HFFc6 (cell line): ENCODE data around the gene ATRN. TPM values are rescaled to one million over a fixed set of nuclear protein-coding genes. Genes with fewer than 3 reads are reported as not detected.
"Not testable (repeated sequence)": the region's sequence is repeated elsewhere in the genome, so short reads cannot be mapped to it uniquely, and the experiment has no call there.

Experiments used
- DNase-seq: peaks from one replicate; pipeline ENCODE4 v3.0.0-alpha.2; 2018
- H3K27ac Mint-ChIP-seq: 2 replicates; pipeline ENCODE4 v1.8.0; 2020; ENCODE audit warnings: mild to moderate bottlenecking, mixed read lengths
- H3K27me3 Mint-ChIP-seq: 2 replicates; pipeline ENCODE4 v1.8.0; 2021; ENCODE audit warnings: mild to moderate bottlenecking, moderate library complexity, mixed read lengths; ENCODE audit not compliant: insufficient read depth
- H3K36me3 Mint-ChIP-seq: 2 replicates; pipeline ENCODE4 v1.8.0; 2021; ENCODE audit warnings: low read depth, mixed read lengths
- H3K4me1 Mint-ChIP-seq: 2 replicates; pipeline ENCODE4 v1.8.0; 2020; ENCODE audit warnings: low read depth, mixed read lengths
- H3K4me3 Mint-ChIP-seq: 2 replicates; pipeline ENCODE4 v1.8.0; 2020; ENCODE audit warnings: mild to moderate bottlenecking, moderate library complexity, mixed read lengths
- H3K9me3 Mint-ChIP-seq: 2 replicates; pipeline ENCODE4 v1.8.0; 2020; ENCODE audit warnings: mild to moderate bottlenecking, mixed read lengths
- long read RNA-seq: library from polyadenylated mRNA; unstranded; transcript quantifications from one replicate; pipeline ENCODE4 v2.0.0, GENCODE V29; 2019
- total RNA-seq, 6 experiments: library from RNA; stranded (reverse); fragmentation: NEBNext Ultra II Directional; extraction: Animal tissue kit (Norgen Biotek cat#: 25700); gene quantifications; 2 replicates in 1 of 6; 3 replicates in 5 of 6; pipeline ENCODE4 v1.2.3, GENCODE V29; 2021
- TF ChIP-seq, protein P1 (sequence below): fragments of 200-600 bp; sonication (generic); IDR thresholded peaks from 2 replicates; pipeline ENCODE4 v1.5.0; 2021; ENCODE audit warnings: antibody characterized with exemption, mild to moderate bottlenecking

Gene ATRN
- 10 to 100 TPM; 27.5 to 33.0 (median 29.6) TPM for total RNA-seq
- long read RNA-seq, partial matches to known transcripts = 3 of 10 reads
- long read RNA-seq, other reads (novel, unspliced or antisense) = 7 of 10 reads

DNA sequence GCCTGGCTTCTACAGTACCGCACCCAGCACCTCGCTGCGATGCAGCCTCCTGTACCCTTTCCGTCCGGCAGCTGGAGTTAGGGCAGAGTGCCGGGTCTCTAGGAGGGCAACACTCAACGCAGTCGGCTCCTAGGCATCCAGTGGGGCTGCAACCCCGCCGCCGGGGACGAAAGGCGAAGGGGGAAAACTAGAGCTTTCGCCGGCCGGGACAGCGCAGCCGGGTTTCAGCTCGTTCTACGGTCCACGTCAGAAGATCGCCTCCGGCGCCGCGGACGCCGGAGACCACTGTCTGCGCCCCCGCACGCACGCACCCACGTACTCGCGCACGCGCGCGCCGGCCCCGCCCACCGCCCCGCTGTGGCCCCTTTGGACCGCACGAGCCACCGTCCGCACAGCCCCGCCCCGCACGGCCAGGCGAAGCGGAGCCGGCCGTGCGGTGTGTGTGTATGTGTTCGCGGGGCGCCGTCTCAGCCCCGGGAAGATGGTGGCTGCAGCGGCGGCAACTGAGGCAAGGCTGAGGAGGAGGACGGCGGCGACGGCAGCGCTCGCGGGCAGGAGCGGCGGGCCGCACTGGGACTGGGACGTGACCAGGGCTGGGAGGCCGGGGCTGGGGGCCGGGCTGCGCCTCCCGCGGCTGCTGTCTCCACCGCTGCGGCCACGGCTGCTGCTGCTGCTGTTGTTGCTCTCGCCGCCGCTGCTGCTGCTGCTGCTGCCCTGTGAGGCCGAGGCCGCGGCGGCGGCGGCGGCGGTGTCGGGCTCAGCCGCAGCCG lies at the start of gene ATRN:
Gene ATRN, plus strand, starts transcription at position 392 of the 770 bp plus-strand sequence. Its CDS starts 90 bp downstream, at position 482.
- H3K36me3 Mint-ChIP-seq = no peaks in the 10 kb centered on the region
- peak within 1 kb of the TSS; percentile 91 for H3K4me3 Mint-ChIP-seq
- H3K27me3 Mint-ChIP-seq = peaks cover 5% of the 10 kb centered on the region
- TF ChIP-seq, protein P1, sequence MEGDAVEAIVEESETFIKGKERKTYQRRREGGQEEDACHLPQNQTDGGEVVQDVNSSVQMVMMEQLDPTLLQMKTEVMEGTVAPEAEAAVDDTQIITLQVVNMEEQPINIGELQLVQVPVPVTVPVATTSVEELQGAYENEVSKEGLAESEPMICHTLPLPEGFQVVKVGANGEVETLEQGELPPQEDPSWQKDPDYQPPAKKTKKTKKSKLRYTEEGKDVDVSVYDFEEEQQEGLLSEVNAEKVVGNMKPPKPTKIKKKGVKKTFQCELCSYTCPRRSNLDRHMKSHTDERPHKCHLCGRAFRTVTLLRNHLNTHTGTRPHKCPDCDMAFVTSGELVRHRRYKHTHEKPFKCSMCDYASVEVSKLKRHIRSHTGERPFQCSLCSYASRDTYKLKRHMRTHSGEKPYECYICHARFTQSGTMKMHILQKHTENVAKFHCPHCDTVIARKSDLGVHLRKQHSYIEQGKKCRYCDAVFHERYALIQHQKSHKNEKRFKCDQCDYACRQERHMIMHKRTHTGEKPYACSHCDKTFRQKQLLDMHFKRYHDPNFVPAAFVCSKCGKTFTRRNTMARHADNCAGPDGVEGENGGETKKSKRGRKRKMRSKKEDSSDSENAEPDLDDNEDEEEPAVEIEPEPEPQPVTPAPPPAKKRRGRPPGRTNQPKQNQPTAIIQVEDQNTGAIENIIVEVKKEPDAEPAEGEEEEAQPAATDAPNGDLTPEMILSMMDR = no peak
- peaks cover 26% of the 10 kb centered on the region for H3K4me1 Mint-ChIP-seq
- peak; percentile 83 for DNase-seq
- peak within 1 kb of the TSS; percentile 74 for H3K27ac Mint-ChIP-seq
- H3K9me3 Mint-ChIP-seq = no peaks in the 10 kb centered on the region

DNA sequence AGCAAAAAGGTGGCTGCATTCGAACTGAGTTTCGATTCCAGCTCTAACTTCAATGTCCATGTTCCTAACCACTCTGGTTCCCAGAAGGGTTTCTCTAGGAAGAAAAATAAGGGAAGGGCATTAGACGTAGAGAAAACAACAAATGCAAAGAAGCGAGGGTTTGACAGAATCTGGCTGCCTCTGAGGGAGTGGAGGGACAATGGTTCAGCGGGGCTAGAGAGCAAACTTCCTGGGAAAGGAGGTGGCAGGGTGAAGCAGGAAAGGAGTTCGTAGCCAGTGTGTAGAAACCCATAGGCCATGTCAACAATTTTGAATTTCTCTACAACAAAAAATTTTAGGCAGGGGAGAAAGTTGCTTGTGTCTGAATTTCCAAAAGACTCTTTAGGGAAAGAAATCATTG lies 48.8 kb upstream of the ATRN start:
- Mint-ChIP-seq H3K27me3 (peaks cover 4% of the 10 kb centered on the region), H3K27ac (no peak overlapping the region), H3K9me3 (no peaks in the 10 kb centered on the region), H3K4me3 (peak overlapping the region; percentile 1; the same call in 1 of the 2 replicates), H3K36me3 (no peaks in the 10 kb centered on the region), H3K4me1 (peaks cover 8% of the 10 kb centered on the region; the same call in 1 of the 2 replicates)
- DNase-seq = no peak
- TF ChIP-seq, protein P1 = no peak

DNA sequence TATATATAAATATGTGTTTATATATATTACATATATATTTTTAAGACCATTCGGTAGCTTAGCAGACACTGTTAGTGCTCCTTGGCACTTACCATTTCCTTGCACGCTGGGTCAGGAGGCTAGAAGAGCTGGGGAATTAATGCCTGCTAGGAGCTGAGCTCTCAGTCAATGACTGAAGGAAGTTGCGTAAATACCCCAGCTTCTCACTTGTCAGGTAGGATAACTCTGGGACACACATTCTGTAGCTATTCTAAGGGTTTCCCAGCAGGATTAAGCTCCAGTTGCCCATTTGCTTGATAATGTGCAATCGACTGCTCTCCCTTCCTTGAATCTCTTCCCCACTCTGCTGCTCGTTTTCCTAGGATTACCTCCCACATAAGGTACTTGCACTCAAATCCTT lies 47.7 kb upstream of the ATRN start:
- DNase-seq = no peak
- Mint-ChIP-seq H3K4me3 (no peak overlapping the region), H3K9me3 (no peaks in the 10 kb centered on the region), H3K36me3 (no peaks in the 10 kb centered on the region), H3K27ac (no peak overlapping the region), H3K27me3 (peaks cover 4% of the 10 kb centered on the region), H3K4me1 (peaks cover 8% of the 10 kb centered on the region; the same call in 1 of the 2 replicates)
- TF ChIP-seq, protein P1 = no peak

DNA sequence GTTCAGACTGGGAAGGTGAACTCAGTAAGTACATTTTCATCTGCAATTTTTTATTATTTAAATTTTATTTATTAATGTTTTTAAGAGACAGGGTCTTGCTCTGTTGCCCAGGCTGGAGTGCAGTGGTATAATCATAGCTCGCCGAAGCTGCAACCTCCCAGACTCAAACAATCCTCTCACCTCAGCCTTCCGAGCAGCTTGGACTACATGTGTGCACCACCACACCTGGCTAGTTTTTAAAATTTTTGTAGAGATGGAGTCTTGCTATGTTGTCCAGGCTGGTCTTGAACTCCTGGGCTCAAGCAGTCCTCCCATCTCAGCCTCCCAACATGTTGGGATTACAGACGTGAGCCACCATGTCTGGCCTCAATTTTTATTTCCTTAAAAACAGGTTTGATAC lies 44.1 kb upstream of the ATRN start:
- H3K27me3 Mint-ChIP-seq = peaks cover 10% of the 10 kb centered on the region
- not testable (repeated sequence) for H3K36me3 Mint-ChIP-seq, H3K4me3 Mint-ChIP-seq, H3K9me3 Mint-ChIP-seq, H3K4me1 Mint-ChIP-seq, DNase-seq, H3K27ac Mint-ChIP-seq

DNA sequence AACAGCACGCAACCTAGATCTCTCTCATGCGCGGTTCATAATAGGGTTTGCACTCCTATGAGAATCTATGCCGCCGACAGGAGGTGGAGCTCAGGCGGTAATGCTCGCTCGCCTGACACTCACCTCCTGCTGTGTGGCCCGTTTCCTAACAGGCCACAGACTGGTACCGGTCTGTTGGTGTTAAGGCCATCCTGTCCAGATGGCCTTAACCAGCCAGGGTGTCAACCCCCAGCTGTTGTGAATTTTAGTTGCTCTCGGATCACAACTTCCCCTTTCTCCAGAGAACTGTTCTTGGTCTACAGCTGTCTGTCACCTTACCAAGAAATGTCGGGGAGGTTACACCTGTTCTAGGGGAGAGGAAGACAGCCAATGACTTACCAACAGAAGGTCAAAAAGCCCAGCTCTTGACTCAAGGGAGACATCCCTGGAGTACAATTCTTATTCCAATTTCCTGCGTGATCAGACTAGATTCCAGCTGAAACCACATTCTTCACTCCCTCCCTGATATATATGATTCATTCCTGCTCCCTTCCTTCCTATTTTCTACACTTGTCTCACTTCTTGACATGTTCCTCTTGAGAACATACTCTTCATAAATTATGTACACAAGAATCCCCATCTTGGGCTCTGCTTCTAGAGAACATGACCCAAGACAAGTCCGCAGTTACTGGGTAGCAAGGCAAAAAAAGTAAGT lies 40.3 kb upstream of the ATRN start:
- DNase-seq = no peak
- Mint-ChIP-seq H3K27me3 (peaks cover 12% of the 10 kb centered on the region), H3K36me3 (no peaks in the 10 kb centered on the region), H3K4me3 (no peak overlapping the region), H3K4me1 (peaks cover 7% of the 10 kb centered on the region), H3K27ac (no peak overlapping the region), H3K9me3 (no peaks in the 10 kb centered on the region)
- TF ChIP-seq, protein P1 = no peak

DNA sequence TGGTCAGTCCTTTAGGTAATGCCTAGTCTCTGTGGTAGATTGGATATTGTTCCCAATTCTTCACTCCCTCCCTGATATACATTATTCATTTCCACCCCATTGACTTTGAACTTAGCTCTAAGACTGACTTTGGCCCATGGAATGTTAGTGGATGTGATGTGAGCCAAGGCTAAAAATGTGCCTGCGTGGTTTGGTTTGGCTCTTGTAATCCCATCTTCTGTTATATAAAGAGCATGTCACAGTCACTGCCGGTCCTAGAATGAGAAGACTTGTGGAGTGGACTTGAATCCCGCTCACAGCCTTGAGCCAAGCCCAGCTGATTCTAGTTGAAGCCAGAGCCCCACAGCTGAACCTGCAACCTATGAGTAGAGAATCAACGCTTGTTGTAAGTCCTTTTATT lies 39.7 kb upstream of the ATRN start:
- H3K9me3 Mint-ChIP-seq = no peaks in the 10 kb centered on the region
- TF ChIP-seq, protein P1 = no peak
- H3K36me3 Mint-ChIP-seq = no peaks in the 10 kb centered on the region
- H3K4me1 Mint-ChIP-seq = peaks cover 7% of the 10 kb centered on the region
- no peak overlapping the region for H3K27ac Mint-ChIP-seq
- peaks cover 12% of the 10 kb centered on the region for H3K27me3 Mint-ChIP-seq
- H3K4me3 Mint-ChIP-seq = no peak overlapping the region
- DNase-seq = peak; percentile 16
